Measurements from ENCODE around the gene ST3GAL5. TPM values are rescaled to one million over a fixed set of nuclear protein-coding genes. Genes with fewer than 3 reads are reported as not detected.

ST3GAL5 gene
- total and polyA plus RNA-seq, 2 of the 8 experiments (the other 6 are each of a cell fraction or from before 2014, with no cell fraction given): 1.9 to 4.5 TPM

- no peaks in the 10 kb centered on the region for H3K79me1 ChIP-seq (ENCODE audit: low read depth, low read length)
- no peak overlapping the region for H3K9ac ChIP-seq (replicated peaks in 1 of 4; ENCODE audit: extremely low read depth in 1 of 4, low read depth in 3 of 4, low read length in 3 of 4)
- peaks cover 0 to 3% of the 10 kb centered on the region in 2 experiments; a peak in 1 of 4 replicates for H3K9me3 ChIP-seq (ENCODE audit: insufficient read depth in 2 of 2, low read depth in 1 of 2, low read length in 1 of 2)
- POLR2A ChIA-PET (ENCODE audit: partially characterized antibody): no interaction called here
- no peaks in the 10 kb centered on the region for H4K20me1 ChIP-seq (replicated peaks in 1 of 2; ENCODE audit: control insufficient read depth in 1 of 2, insufficient read depth in 2 of 2, low read length in 2 of 2)
- CTCF ChIA-PET (ENCODE audit: partially characterized antibody): interaction anchor here (1.1 to 1.3 kb wide), 2 partner anchors 14 to 106 kb away, joined by 3 read pairs; no protein-coding TSS in a partner anchor
- H2AFZ ChIP-seq (ENCODE audit: low read length): no peak overlapping the region
- FAIRE-seq (no peak), DNase-seq (ENCODE audit: low read depth in 1 of 2, low spot score in 2 of 2) (peak in 1 of 2 experiments; percentile 25)
- H3K23ac ChIP-seq (ENCODE audit: insufficient read length): no peak overlapping the region
- no peaks in the 10 kb centered on the region for H3K23me2 ChIP-seq (ENCODE audit: low read depth, low read length)
- no peak overlapping the region for H2BK15ac ChIP-seq (ENCODE audit: low read length)
- no peak overlapping the region for H3K4me3 ChIP-seq (ENCODE audit: extremely low read depth in 1 of 4, insufficient read depth in 2 of 4, low read depth in 3 of 4, low read length in 4 of 4)
- no peak overlapping the region for H4K8ac ChIP-seq (ENCODE audit: extremely low read depth, insufficient read depth, low read length)
- no peaks in the 10 kb centered on the region for H3K36me3 ChIP-seq (ENCODE audit: control insufficient read depth in 2 of 4, insufficient read depth in 4 of 4, low read length in 3 of 4)
- H4K5ac ChIP-seq (ENCODE audit: insufficient read length, low read depth, low read length): no peak overlapping the region
- H3K27ac ChIP-seq (ENCODE audit: low read depth, low read length): no peak overlapping the region
- no peak overlapping the region for H2BK12ac ChIP-seq (ENCODE audit: low read depth, low read length)
- peak; percentile 67; the same call in 1 of the 2 replicates for TF ChIP-seq JUN (IDR thresholded peaks at IDR 0.05; ENCODE audit: low read depth, low read length)
- TF ChIP-seq JUND (IDR thresholded peaks at IDR 0.05; ENCODE audit: low read length): peak; percentile 81; the same call in 1 of the 2 replicates
- TF ChIP-seq SP2 (IDR thresholded peaks at IDR 0.05; ENCODE audit: low read length): no peak
- TF ChIP-seq SP4 (IDR thresholded peaks at IDR 0.05; ENCODE audit: low read length): no peak
- no peaks in the 10 kb centered on the region for H3K27me3 ChIP-seq (replicated peaks in 1 of 4; ENCODE audit: control insufficient read depth in 3 of 4, extremely low read depth in 1 of 4, insufficient read depth in 3 of 4, low read length in 3 of 4)
- 50% methylated on average over 3 of the region's 3 CpGs; no CpG with 5 or more reads in 1 of the 2 experiments for WGBS, 2 experiments (ENCODE audit: extremely low coverage in 1 of 2, insufficient coverage in 1 of 2, insufficient read length in 1 of 2, insufficient replicate concordance in 2 of 2, low coverage in 1 of 2, low lambda C conversion rate in 2 of 2, missing lambda C conversion rate in 1 of 2)
- peaks cover 5 to 8% (median 6%) of the 10 kb centered on the region in 4 experiments; a peak in 6 of 7 replicates for H3K4me1 ChIP-seq (replicated peaks in 1 of 4; ENCODE audit: control insufficient read depth in 3 of 4, insufficient read depth in 4 of 4, low read length in 3 of 4)
- H2AK5ac ChIP-seq (ENCODE audit: low read depth, low read length): no peak overlapping the region
- H2BK5ac ChIP-seq (ENCODE audit: low read depth, low read length): no peak overlapping the region
- H3K4ac ChIP-seq (replicated peaks; ENCODE audit: insufficient read length, low read depth, low read length): no peak overlapping the region
- no peak overlapping the region for H4K91ac ChIP-seq (replicated peaks; ENCODE audit: insufficient read length, low read length)
- H3K56ac ChIP-seq (replicated peaks; ENCODE audit: insufficient read length, low read depth, low read length): no peak overlapping the region
- H3K18ac ChIP-seq (ENCODE audit: extremely low read depth, low read length): no peak overlapping the region
- no peak overlapping the region for H3K14ac ChIP-seq (ENCODE audit: insufficient read length)
- H2BK120ac ChIP-seq (replicated peaks; ENCODE audit: low read depth, low read length): no peak overlapping the region
- H2BK20ac ChIP-seq (ENCODE audit: low read length): no peak overlapping the region
- peak overlapping the region; percentile 32 to 42; a peak in 2 of 4 replicates for H3K4me2 ChIP-seq (ENCODE audit: insufficient read depth in 1 of 2, low read depth in 2 of 2, low read length in 2 of 2)
- no peaks in the 10 kb centered on the region for H3K79me2 ChIP-seq (ENCODE audit: control insufficient read depth in 1 of 2, insufficient read depth in 2 of 2, low read length in 2 of 2)
Measured at GRCh38 chr2:85935746-85936208, 47.0 kb upstream of the ST3GAL5 start.

Measured in H1 (cell line).